GM23338 (cell line): Measurements from ENCODE around the gene PRIMPOL. TPM values are rescaled to one million over a fixed set of nuclear protein-coding genes. Genes with fewer than 3 reads are reported as not detected.

Experiments
- ATAC-seq: fragments of 200-7000 bp; cut with Tn5 transposase; 3 replicates; pipeline ENCODE4 v1.9.1; 2020
- DNase-seq: peaks from one replicate; pipeline ENCODE4 v3.0.0-alpha.2; 2015; ENCODE audit warnings: low spot score
- H2AFZ ChIP-seq: fragments of 200-600 bp; sonication (generic); 2 replicates; pipeline ENCODE4 v1.8.0; 2016; ENCODE audit warnings: antibody characterized with exemption, mild to moderate bottlenecking, moderate library complexity
- H3F3A ChIP-seq: fragments of 200-600 bp; sonication (generic); replicated peaks from 2 replicates; pipeline ENCODE4 v1.8.0; 2017; ENCODE audit warnings: antibody characterized with exemption, mixed run types, low read depth
- H3K27ac ChIP-seq: fragments of 200-600 bp; sonication (generic); 2 replicates; pipeline ENCODE4 v1.6.1; 2016; ENCODE audit warnings: low read depth
- H3K27me3 ChIP-seq: fragments of 200-600 bp; sonication (generic); 2 replicates; pipeline ENCODE4 v1.8.0; 2016; ENCODE audit warnings: mild to moderate bottlenecking, mixed run types, moderate library complexity; ENCODE audit not compliant: insufficient read depth
- H3K36me3 ChIP-seq: fragments of 200-600 bp; sonication (generic); 2 replicates; pipeline ENCODE4 v1.8.0; 2016; ENCODE audit warnings: mild to moderate bottlenecking; ENCODE audit not compliant: insufficient read depth
- H3K4me1 ChIP-seq: fragments of 200-600 bp; sonication (generic); 2 replicates; pipeline ENCODE4 v1.8.0; 2016; ENCODE audit warnings: mild to moderate bottlenecking, moderate library complexity; ENCODE audit not compliant: insufficient read depth
- H3K4me2 ChIP-seq: fragments of 200-600 bp; sonication (generic); 2 replicates; pipeline ENCODE4 v1.7.1; 2017; ENCODE audit warnings: mixed run types
- H3K4me3 ChIP-seq: fragments of 200-600 bp; sonication (generic); 2 replicates; pipeline ENCODE4 v1.6.1; 2016; ENCODE audit warnings: mixed run types
- H3K79me2 ChIP-seq: fragments of 200-600 bp; sonication (generic); replicated peaks from 2 replicates; pipeline ENCODE4 v1.8.0; 2017; ENCODE audit warnings: mild to moderate bottlenecking; ENCODE audit not compliant: insufficient read depth
- H3K9me2 ChIP-seq: fragments of 200-600 bp; sonication (generic); 2 replicates; pipeline ENCODE4 v1.8.0; 2017; ENCODE audit not compliant: insufficient read depth
- H4K20me1 ChIP-seq: fragments of 200-600 bp; sonication (generic); replicated peaks from 2 replicates; pipeline ENCODE4 v1.8.0; 2017; ENCODE audit warnings: mild to moderate bottlenecking; ENCODE audit not compliant: insufficient read depth
- H3K27ac Mint-ChIP-seq: 2 replicates; pipeline ENCODE4 v1.8.0; 2020; ENCODE audit warnings: inconsistent platforms, mild to moderate bottlenecking, moderate library complexity, mixed read lengths
- H3K27me3 Mint-ChIP-seq: 3 replicates; pipeline ENCODE4 v1.8.0; 2022; ENCODE audit warnings: low read depth, mild to moderate bottlenecking, moderate library complexity, mixed read lengths, inconsistent platforms; ENCODE audit not compliant: insufficient read depth, poor library complexity
- H3K36me3 Mint-ChIP-seq: 3 replicates; pipeline ENCODE4 v1.8.0; 2021; ENCODE audit warnings: low read depth, mild to moderate bottlenecking, inconsistent platforms, moderate library complexity, mixed read lengths
- H3K4me1 Mint-ChIP-seq: 3 replicates; pipeline ENCODE4 v1.8.0; 2020; ENCODE audit warnings: mild to moderate bottlenecking, inconsistent platforms, mixed read lengths
- H3K4me3 Mint-ChIP-seq: 3 replicates; pipeline ENCODE4 v1.8.0; 2021; ENCODE audit warnings: moderate library complexity, mild to moderate bottlenecking, inconsistent platforms, mixed read lengths
- H3K9me3 Mint-ChIP-seq: 3 replicates; pipeline ENCODE4 v1.8.0; 2020; ENCODE audit warnings: moderate library complexity, mild to moderate bottlenecking, inconsistent platforms, mixed read lengths
- CREB1 ChIP-seq: fragments of 250-450 bp; sonication (Bioruptor Pico); IDR thresholded peaks from 2 replicates; pipeline ENCODE4 v1.5.0; 2020; ENCODE audit warnings: low read depth, mild to moderate bottlenecking, moderate library complexity
- CTCF ChIP-seq, 2 experiments: fragments of 200-600 bp in 1 of 2; sonication (generic) in 1 of 2; conservative IDR thresholded peaks; 2 replicates each; pipeline versions ENCODE4 v1.5.1 to v1.6.1; 2016 to 2017; ENCODE audit warnings: antibody characterized with exemption in 2 of 2, low read depth in 2 of 2, mild to moderate bottlenecking in 2 of 2, moderate library complexity in 1 of 2
- ETS1 ChIP-seq: IDR thresholded peaks from 2 replicates; pipeline ENCODE4 v1.6.1; 2016; ENCODE audit warnings: antibody characterized with exemption
- EZH2 ChIP-seq: fragments of 200-600 bp; sonication (generic); IDR thresholded peaks from one replicate; pipeline ENCODE4 v1.8.0; 2017; ENCODE audit warnings: antibody characterized with exemption, mild to moderate bottlenecking, low read depth; ENCODE audit not compliant: unreplicated experiment
- EZH2phosphoT487 ChIP-seq: fragments of 200-600 bp; sonication (generic); IDR thresholded peaks from one replicate; pipeline ENCODE4 v1.8.1; 2018; ENCODE audit warnings: antibody characterized with exemption; ENCODE audit not compliant: unreplicated experiment
- JUNB ChIP-seq: IDR thresholded peaks from one replicate; pipeline ENCODE4 v1.6.1; 2016; ENCODE audit warnings: antibody characterized with exemption; ENCODE audit not compliant: unreplicated experiment
- NANOG ChIP-seq: IDR thresholded peaks from 2 replicates; pipeline ENCODE4 v1.6.1; 2016; ENCODE audit warnings: antibody characterized with exemption, borderline replicate concordance
- POLR2AphosphoS5 ChIP-seq: IDR thresholded peaks from 2 replicates; pipeline ENCODE4 v1.6.1; 2016; ENCODE audit warnings: antibody characterized with exemption, low read depth
- STAT1 ChIP-seq: IDR thresholded peaks from one replicate; pipeline ENCODE4 v1.6.1; 2016; ENCODE audit warnings: antibody characterized with exemption; ENCODE audit not compliant: unreplicated experiment
- ZNF114 ChIP-seq: fragments of 250-450 bp; sonication (Bioruptor Pico); IDR thresholded peaks from 2 replicates; pipeline ENCODE4 v1.5.0; 2020; ENCODE audit warnings: mild to moderate bottlenecking, moderate library complexity
- ZNF331 ChIP-seq: fragments of 250-450 bp; sonication (Bioruptor Pico); IDR thresholded peaks from 2 replicates; pipeline ENCODE4 v1.5.0; 2020; ENCODE audit warnings: low read depth, mild to moderate bottlenecking, moderate library complexity
- ZNF462 ChIP-seq: fragments of 250-450 bp; sonication (Bioruptor Pico); IDR thresholded peaks from 2 replicates; pipeline ENCODE4 v1.5.0; 2020; ENCODE audit warnings: mild to moderate bottlenecking, moderate library complexity
- polyA plus RNA-seq: library from polyadenylated mRNA; unstranded; fragments of >200 nt; fragmentation: Nextera tagmentation; extraction: Ambion mirVana; gene quantifications from 2 replicates; pipeline ENCODE4 v1.2.1, GENCODE V29; 2016
- total RNA-seq: library from RNA; depleted of rRNA; stranded (reverse); fragments of >200 nt; shearing (Covaris generic); gene quantifications from 2 replicates; pipeline ENCODE4 v1.2.3, GENCODE V29; 2014

The PRIMPOL gene
- total and polyA plus RNA-seq, 2 experiments from 2014 or later = 3.5 to 9.6 TPM

GRCh38 chr4:184617600-184618196 lies 31.8 kb upstream of the PRIMPOL start:
- H3K36me3 Mint-ChIP-seq = peaks cover 75% of the 10 kb centered on the region
- TF ChIP-seq CREB1 (CRISPR knock-in tag) (no peak), NANOG (no peak), STAT1 (no peak), POLR2AphosphoS5 (no peak)
- Histone ChIP-seq H3K79me2 (no peaks in the 10 kb centered on the region), H3K27me3 (no peaks in the 10 kb centered on the region), H3K27ac (peak overlapping the region; percentile 92), H3K4me3 (0 out of 2 replicates have a peak overlapping the region, but pooled peaks have one; percentile 31), H3F3A (no peaks in the 10 kb centered on the region), H3K4me2 (peak overlapping the region; percentile 67), H3K9me2 (peaks cover 7% of the 10 kb centered on the region; the same call in 1 of the 2 replicates), H4K20me1 (no peaks in the 10 kb centered on the region), H3K4me1 (peaks cover 16% of the 10 kb centered on the region), H2AFZ (no peak overlapping the region; the same call in 1 of the 2 replicates), H3K36me3 (peaks cover 12% of the 10 kb centered on the region; the same call in 1 of the 2 replicates)
- DNase-seq = peak; percentile 81
- H3K4me3 Mint-ChIP-seq = no peak overlapping the region; the same call in 2 of the 3 replicates
- peak overlapping the region; percentile 64; the same call in 1 of the 2 replicates for H3K27ac Mint-ChIP-seq
- peaks cover 69% of the 10 kb centered on the region for H3K9me3 Mint-ChIP-seq
- H3K4me1 Mint-ChIP-seq = peaks cover 16% of the 10 kb centered on the region
- peak; percentile 73 for ATAC-seq
- peaks cover 6% of the 10 kb centered on the region for H3K27me3 Mint-ChIP-seq

- Histone ChIP-seq H3K4me2 (no peak overlapping the region), H3K9me2 (peaks cover 7% of the 10 kb centered on the region; the same call in 1 of the 2 replicates), H3K4me1 (peaks cover 16% of the 10 kb centered on the region), H3F3A (no peaks in the 10 kb centered on the region), H3K79me2 (no peaks in the 10 kb centered on the region), H3K36me3 (peaks cover 4% of the 10 kb centered on the region; the same call in 1 of the 2 replicates), H3K4me3 (no peak overlapping the region), H3K27me3 (no peaks in the 10 kb centered on the region), H4K20me1 (no peaks in the 10 kb centered on the region), H2AFZ (no peak overlapping the region), H3K27ac (no peak overlapping the region)
- ATAC-seq = no peak
- DNase-seq = no peak
- H3K9me3 Mint-ChIP-seq = peaks cover 42% of the 10 kb centered on the region
- H3K27ac Mint-ChIP-seq = no peak overlapping the region
- peaks cover 7% of the 10 kb centered on the region for H3K27me3 Mint-ChIP-seq
- H3K4me1 Mint-ChIP-seq = peaks cover 20% of the 10 kb centered on the region
- H3K4me3 Mint-ChIP-seq = no peak overlapping the region
- peaks cover 73% of the 10 kb centered on the region for H3K36me3 Mint-ChIP-seq
- TF ChIP-seq CREB1 (CRISPR knock-in tag) = no peak
- no peak for TF ChIP-seq EZH2phosphoT487
- no peak for TF ChIP-seq EZH2
- TF ChIP-seq CTCF (conservative IDR thresholded peaks at IDR 0.05; ENCODE audit: low read depth in 2 of 2) = no peak
- TF ChIP-seq ZNF331 = no peak
- no peak for TF ChIP-seq ZNF114 (CRISPR knock-in tag)
- no peak for TF ChIP-seq ETS1
- TF ChIP-seq STAT1 = no peak
- TF ChIP-seq ZNF462 = no peak
- TF ChIP-seq JUNB = no peak
Measured at GRCh38 chr4:184620212-184620867, 29.2 kb upstream of the PRIMPOL start.
